ENCODE results near the gene MAML2.

MAML2 gene

DNA sequence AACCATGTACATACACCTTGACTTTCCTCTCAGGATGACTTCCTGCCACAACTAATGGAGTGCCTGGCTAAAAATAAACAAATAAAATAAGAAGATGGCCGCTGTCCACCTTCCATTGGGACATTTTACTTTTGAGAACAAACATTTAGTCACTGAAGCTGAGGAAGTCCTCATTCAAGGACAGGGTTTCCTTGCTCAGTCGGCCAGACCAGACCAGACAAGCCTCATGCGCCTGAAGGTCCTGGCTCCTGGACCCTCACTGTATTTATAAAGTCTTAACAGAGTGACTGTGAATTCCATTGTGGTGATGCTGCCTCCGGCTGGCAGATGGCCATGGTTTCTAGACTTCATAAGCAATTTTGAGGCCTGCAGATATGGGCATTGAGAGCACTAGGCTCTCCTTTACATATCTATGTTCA, 114.5 kb downstream of the MAML2 start:
- DNase-seq (ENCODE audit: insufficient read length) (no peak), FAIRE-seq (no peak)
- TF ChIP-seq POLR2AphosphoS5 (IDR thresholded peaks at IDR 0.05; ENCODE audit: low read depth, low read length): no peak
- no peak for TF ChIP-seq TAF1 (IDR thresholded peaks at IDR 0.05; ENCODE audit: borderline replicate concordance, low read depth, low read length)
- TF ChIP-seq POLR2A (IDR thresholded peaks at IDR 0.05; ENCODE audit: low read depth, low read length): no peak

DNA sequence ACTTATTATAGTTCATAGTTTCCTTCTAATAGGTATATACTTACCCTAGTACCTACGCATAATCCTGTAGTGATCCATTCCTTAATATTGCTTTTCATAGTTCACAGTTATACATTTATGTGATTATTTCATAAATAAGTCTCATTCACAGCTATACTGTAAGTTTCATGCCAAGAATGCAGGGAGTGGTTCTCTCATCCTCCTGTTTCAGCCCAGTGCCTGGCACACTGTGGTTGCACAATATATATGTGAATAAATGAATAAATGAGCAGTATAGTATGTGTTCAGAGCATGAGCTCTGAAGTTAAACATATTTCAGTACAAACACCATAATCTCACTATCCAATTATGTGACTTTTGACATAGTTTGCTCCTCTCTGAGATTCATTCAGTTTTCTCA, 115.8 kb downstream of the MAML2 start:
- no peak for TF ChIP-seq POLR2A (IDR thresholded peaks at IDR 0.05; ENCODE audit: low read depth, low read length)
- DNase-seq (ENCODE audit: insufficient read length) (no peak), FAIRE-seq (no peak)

DNA sequence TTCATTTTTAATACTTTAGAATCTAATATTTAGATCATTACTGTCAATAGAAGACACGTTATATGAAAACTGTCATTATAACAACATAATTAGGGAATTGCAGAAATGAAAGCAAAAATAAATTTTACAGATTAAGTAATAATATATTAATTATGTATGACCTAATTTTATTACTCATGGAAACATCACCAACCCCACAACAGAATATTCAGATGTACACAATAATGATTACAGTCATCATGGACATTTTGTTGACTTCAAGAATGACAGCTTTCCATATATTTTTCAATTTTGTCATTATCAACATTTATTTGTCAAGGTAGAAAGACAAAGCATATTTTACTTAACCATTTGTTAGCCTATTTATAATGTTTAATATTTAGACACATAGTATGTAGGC, 119.9 kb downstream of the MAML2 start:
- no peak for FAIRE-seq
- DNase-seq (ENCODE audit: insufficient read length): no peak
- no peak for TF ChIP-seq POLR2AphosphoS5 (IDR thresholded peaks at IDR 0.05; ENCODE audit: low read depth, low read length)
- TF ChIP-seq TAF1 (IDR thresholded peaks at IDR 0.05; ENCODE audit: borderline replicate concordance, low read depth, low read length): no peak
- no peak for TF ChIP-seq POLR2A (IDR thresholded peaks at IDR 0.05; ENCODE audit: low read depth, low read length)

DNA sequence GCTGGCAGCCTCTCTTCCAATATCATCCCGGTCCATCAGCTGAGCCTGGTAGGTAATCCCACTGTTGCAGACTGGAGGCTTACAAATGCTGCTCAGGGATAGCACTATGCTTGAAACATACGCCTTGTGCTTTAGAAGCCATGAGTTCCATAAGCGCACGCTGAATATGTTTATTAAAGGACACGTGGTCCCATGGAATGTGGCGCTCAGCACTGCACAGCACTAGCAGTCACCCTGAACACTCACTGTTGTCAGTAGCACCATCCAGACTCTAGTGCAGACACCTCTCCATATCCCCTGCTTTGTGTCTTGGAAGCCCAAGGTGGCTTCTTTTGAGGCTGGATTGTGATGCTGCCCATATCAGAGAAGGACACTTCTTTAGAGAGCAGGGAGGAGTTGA, 120.9 kb downstream of the MAML2 start:
- FAIRE-seq (no peak), DNase-seq (ENCODE audit: insufficient read length) (no peak)
- TF ChIP-seq TAF1 (IDR thresholded peaks at IDR 0.05; ENCODE audit: borderline replicate concordance, low read depth, low read length): no peak
- TF ChIP-seq POLR2AphosphoS5 (IDR thresholded peaks at IDR 0.05; ENCODE audit: low read depth, low read length): no peak
- no peak for TF ChIP-seq POLR2A (IDR thresholded peaks at IDR 0.05; ENCODE audit: low read depth, low read length)

DNA sequence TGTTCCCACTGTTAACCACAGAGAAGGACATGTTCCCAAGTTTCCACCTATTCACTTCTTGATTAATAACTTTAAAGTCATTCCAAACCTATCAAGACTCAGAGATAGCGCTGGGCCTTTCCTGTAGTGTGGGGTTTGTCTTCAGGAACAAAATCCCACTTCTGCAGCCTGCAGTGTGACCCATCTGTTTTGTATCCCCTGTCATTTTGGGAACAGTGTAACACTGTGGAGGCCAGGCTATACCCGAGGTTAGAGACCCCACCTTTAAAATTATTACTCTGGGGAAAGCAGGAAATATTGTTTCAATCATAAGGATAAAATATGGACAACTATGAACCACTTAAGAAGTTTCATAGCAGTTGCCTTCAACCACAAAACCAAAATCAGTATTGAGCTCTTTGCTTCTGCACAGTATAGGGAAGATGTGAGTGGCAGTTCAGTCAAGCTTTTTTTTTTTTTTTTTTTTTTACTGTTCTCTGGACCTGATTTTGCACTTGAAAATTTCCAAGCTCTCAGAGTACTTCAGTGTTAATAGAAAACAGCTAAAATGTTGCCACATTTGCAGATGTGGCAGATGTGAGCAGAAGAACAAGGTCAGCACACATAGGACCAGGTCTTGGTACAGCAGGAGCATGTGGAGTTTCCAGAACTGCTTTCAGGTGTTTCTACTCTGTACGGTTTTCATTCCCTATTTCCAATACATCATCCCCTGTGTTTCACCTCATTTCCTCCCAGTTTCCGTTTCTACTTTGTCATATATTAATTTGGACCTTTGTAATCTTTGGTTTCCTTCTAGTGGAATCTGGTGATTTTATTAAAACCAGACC, 121.5 kb downstream of the MAML2 start:
- FAIRE-seq (no peak), DNase-seq (ENCODE audit: insufficient read length) (no peak)
- no peak for TF ChIP-seq TAF1 (IDR thresholded peaks at IDR 0.05; ENCODE audit: borderline replicate concordance, low read depth, low read length)
- TF ChIP-seq POLR2A (IDR thresholded peaks at IDR 0.05; ENCODE audit: low read depth, low read length): no peak

DNA sequence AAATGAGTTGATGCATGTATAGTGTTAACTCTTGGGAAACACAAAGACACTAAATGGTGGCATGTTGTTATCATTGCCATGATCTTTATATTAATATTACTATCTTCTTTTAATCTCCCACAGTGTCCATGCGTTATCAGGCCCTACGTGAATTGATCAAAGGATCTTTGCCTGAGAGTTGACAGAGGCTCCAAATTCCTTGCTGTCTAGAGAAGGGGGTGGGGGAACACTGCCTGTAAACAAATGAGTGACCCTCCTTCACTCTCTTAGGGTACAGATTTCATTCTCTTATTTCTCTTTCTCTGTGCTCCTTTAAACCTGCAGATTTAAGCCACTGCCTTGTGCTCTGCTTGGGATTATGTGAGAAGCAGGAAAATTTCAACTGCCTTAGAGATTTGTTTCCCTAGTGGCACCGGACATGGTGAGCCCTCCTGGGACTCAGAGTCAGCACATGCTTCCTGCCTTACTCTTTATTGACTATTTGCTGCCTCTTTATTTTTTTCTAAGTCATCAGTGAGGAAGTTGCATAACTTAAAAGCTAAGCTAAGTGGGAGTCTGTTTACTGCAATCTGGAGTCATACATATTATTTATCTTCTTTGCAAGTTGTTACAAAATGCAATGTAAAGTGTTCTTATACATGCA, 122.9 kb downstream of the MAML2 start:
- peak; percentile 9 for FAIRE-seq
- TF ChIP-seq POLR2AphosphoS5 (IDR thresholded peaks at IDR 0.05; ENCODE audit: low read depth, low read length) (no peak), TAF1 (IDR thresholded peaks at IDR 0.05; ENCODE audit: borderline replicate concordance, low read depth, low read length) (no peak), POLR2A (IDR thresholded peaks at IDR 0.05; ENCODE audit: low read depth, low read length) (no peak)

DNA sequence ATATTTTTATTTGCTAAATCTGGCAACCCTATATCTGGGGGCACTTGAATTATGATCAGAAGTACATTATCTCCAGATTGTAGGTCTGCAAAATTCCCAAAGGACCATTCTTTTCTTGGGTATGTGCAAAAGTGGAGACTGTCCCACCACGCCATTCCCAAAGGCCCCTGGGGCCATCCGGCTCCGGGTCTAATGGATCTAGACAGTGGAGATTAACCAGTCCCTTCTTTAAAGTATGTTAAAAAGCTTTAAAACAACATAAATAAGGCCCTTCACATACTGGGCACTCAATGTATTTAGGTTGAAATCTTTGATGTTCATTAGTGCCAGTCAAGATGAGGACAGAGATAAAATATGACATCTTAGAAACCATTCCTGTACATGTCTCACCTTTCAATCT, 124.1 kb downstream of the MAML2 start:
- no peak for DNase-seq (ENCODE audit: insufficient read length)
- TF ChIP-seq POLR2AphosphoS5 (IDR thresholded peaks at IDR 0.05; ENCODE audit: low read depth, low read length) (no peak), POLR2A (IDR thresholded peaks at IDR 0.05; ENCODE audit: low read depth, low read length) (no peak), TAF1 (IDR thresholded peaks at IDR 0.05; ENCODE audit: borderline replicate concordance, low read depth, low read length) (no peak)
- no peak for FAIRE-seq

More for the DNA sequence above, 122.9 kb downstream of the MAML2 start:
- DNase-seq (ENCODE audit: insufficient read length): no peak

DNA sequence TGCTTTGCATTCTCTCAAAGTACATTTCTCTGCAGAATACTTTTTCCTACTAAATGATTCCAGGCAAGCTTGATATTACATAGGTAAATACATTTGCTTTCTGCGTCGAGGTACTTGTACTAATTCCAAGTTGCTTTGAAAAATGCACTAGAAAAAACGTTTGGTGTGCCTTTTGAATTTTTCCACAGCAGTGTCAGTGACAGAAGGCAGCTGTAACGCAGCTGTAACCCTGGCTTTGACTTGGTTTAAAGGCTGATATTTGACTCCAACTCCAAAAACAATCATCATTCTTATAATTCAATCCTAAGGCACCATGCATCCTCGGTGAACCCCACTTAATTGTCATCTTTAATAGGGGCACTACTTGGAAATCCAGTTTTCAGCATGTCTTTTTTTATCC, 125.0 kb downstream of the MAML2 start:
- TF ChIP-seq POLR2A (IDR thresholded peaks at IDR 0.05; ENCODE audit: low read depth, low read length) (no peak), TAF1 (IDR thresholded peaks at IDR 0.05; ENCODE audit: borderline replicate concordance, low read depth, low read length) (no peak), POLR2AphosphoS5 (IDR thresholded peaks at IDR 0.05; ENCODE audit: low read depth, low read length) (no peak)
- FAIRE-seq (no peak), DNase-seq (ENCODE audit: insufficient read length) (no peak)

DNA sequence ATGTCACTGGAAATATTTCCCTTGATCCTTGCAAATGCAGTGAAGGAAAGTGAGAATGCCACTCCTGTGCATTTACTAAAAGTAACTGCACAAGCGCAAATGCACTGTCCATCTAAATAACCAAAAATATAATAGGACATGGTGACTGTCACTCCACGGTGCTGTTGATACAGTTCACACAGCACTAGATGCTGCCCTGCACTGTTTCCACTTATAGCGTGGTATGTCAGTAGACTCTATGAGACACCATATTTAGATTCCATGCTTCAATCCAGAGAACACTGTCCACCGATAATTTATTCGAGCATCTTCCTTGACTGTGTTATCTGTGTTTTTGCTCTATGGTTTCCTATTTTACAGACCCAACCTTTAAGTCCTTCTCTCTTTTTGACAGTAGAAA, 125.8 kb downstream of the MAML2 start:
- no peak for TF ChIP-seq POLR2AphosphoS5 (IDR thresholded peaks at IDR 0.05; ENCODE audit: low read depth, low read length)
- TF ChIP-seq TAF1 (IDR thresholded peaks at IDR 0.05; ENCODE audit: borderline replicate concordance, low read depth, low read length): no peak
- TF ChIP-seq POLR2A (IDR thresholded peaks at IDR 0.05; ENCODE audit: low read depth, low read length): no peak
- FAIRE-seq: no peak
- DNase-seq (ENCODE audit: insufficient read length): no peak

DNA sequence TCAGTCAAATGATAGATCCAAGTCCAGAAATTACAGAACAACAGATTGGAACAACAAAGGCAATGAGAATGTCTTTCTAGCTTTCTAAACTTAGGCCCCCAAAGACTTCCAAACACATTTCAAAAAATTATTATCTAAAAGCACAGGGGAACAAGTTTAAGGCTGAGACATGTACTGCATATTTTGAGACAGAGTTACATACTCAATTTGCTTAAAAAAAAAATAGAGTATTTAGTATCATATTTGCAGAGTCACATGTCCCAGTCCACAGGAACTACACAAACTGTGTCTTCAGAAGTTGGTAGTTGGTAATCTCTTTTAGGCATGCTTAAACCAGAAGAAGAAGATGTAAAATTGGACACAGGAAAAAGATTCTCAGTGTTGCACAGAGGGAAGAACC, 127.2 kb downstream of the MAML2 start:
- no peak for DNase-seq (ENCODE audit: insufficient read length)
- FAIRE-seq: peak; percentile 51
- TF ChIP-seq TAF1 (IDR thresholded peaks at IDR 0.05; ENCODE audit: borderline replicate concordance, low read depth, low read length) (no peak), POLR2A (IDR thresholded peaks at IDR 0.05; ENCODE audit: low read depth, low read length) (no peak), POLR2AphosphoS5 (IDR thresholded peaks at IDR 0.05; ENCODE audit: low read depth, low read length) (no peak)

DNA sequence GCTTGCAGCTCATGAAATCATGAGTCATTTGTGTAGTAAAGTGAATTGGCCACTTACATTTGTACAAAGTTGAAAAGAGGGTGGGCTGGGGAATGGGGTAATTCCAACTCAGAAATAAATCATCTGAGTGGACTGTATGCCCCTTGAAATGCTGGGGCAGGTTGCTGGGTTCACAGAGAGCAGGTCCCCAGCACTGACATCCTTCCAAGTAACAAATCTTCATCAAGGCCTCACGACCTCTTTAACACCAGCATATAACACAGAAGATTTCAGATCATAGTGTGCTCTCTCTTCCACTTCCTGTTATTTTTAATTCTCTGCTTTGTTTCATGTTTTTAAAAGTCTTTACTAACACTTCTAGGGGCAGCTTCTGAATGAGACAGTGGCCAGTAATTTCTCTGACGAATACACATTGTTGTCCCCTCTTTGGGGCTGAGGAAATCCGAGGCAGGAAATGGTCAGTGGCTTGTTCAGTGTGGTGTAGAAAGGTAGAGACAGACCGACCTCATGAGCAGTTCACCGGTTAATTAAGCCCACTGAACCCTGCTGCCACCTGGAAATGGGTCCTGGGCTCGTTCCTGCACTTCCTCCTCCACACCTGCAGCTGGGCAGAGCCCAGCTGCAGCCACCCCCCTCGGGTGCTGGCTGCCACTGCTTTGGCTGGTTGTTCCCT, 127.7 kb downstream of the MAML2 start:
- TF ChIP-seq POLR2AphosphoS5 (IDR thresholded peaks at IDR 0.05; ENCODE audit: low read depth, low read length) (no peak), TAF1 (IDR thresholded peaks at IDR 0.05; ENCODE audit: borderline replicate concordance, low read depth, low read length) (no peak), POLR2A (IDR thresholded peaks at IDR 0.05; ENCODE audit: low read depth, low read length) (no peak)
- FAIRE-seq: peak; percentile 88
- DNase-seq (ENCODE audit: insufficient read length): peak; percentile 14

DNA sequence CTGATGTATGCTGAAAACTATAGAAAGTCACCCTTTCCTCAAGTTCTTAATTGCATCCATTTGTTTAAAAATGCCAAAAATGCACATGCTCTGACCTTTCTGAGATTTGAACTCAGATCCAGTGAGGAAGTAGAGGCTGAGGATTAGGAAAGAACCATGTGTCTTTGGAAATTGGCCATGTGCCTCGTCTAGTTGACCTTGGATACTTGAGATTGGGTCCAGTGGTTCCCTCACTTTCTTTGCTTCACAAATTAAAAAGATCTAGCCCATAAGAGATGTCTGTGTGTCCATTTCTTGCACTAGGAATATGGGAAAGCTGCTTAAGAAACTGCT, 128.3 kb downstream of the MAML2 start:
- no peak for FAIRE-seq
- TF ChIP-seq POLR2AphosphoS5 (IDR thresholded peaks at IDR 0.05; ENCODE audit: low read depth, low read length) (no peak), TAF1 (IDR thresholded peaks at IDR 0.05; ENCODE audit: borderline replicate concordance, low read depth, low read length) (no peak), POLR2A (IDR thresholded peaks at IDR 0.05; ENCODE audit: low read depth, low read length) (no peak)

More for the DNA sequence above, 128.3 kb downstream of the MAML2 start:
- DNase-seq (ENCODE audit: insufficient read length): no peak

All from GM12892 (cell line).